Stimulated activated CD4-positive, alpha-beta T cell treated with anti-CD3 and anti-CD28 coated beads, Interleukin-1b, Interleukin-23, amount 100 ng/mL, for 4 hours (primary cell): ENCODE measurements around the gene CDH16.
"Not testable (repeated sequence)": the region's sequence is repeated elsewhere in the genome, so short reads cannot be mapped to it uniquely, and the experiment has no call there.

Experiments
- DNase-seq, 2 donors: peaks; one replicate each; pipeline ENCODE4 v3.0.0-alpha.2; 2020; ENCODE audit warnings: low read depth in 2 of 2

Gene CDH16

DNA sequence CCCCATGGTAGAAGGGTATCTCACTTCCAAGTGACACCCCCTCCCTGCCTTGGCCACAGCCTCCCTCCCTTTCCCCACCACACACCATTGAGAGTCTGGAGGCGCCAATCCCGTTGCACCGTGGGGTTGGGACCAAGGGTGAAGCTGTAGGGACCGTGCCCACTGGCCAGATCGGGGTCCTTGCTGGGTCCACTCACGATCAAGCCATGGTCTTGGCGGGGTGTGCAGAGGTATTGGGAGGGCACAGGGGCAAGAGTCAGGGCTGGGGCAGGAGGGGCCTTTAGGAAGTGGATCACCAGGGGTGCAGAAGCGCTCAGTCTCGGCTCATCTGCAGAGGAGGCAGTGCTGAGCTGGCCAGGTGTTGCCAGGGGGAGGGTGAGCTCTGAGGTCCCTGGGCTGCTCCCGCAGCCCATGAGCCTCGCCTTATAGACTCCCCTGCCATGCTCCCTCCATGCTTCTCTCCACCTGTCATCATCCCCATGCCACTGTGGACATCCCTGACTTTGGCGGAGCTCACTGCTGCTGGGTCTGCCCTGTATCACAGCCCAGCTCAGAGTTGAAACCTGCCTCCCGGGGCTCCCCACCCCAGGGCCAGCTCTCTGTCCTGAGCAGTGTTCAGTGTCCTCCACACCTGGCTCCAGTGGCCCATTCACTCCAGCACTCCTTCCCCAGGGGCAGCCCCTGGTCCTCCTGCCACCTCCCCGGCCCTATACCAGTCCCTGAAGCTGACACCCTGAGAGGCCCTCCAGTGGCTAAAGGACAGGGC is 8.3 kb downstream of the CDH16 start:
- DNase-seq, result no peak

DNA sequence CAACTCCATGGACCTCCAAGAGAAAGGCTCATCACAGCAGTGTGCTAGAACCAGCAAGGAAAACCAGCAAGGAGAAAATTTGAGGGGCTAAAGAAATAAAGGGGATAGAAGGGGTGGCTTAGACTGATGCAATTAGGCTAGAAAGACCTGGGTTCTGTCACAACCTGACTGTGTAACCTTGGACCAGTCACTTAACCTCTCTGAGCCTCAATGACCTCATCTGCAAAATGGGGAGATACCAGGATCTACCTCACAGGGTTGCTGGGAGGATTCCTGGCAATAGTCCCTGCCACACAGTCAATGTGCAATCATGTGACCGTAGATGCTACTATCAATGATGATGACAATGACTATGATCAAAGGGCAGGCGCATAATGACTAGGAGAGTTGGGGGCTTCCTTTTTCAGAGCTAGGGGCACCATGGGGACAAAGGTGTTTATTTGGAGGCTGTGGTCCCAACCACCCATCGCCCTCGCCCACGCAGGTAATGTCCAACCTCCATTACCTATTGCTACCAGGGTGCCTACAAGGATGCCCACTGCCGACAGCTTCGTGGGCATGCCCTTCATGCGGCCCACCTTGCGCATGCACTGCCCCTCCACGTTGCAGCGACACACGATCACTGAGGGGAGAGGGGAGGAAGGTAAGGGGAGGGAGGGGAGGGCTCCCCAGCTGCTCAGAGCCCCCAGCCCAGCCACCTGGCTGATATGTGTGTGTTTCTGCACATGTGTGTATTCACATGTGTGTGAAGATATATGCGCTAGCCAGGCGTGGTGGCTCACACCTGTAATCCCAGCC is 9.7 kb downstream of the CDH16 start:
- DNase-seq, result no peak

DNA sequence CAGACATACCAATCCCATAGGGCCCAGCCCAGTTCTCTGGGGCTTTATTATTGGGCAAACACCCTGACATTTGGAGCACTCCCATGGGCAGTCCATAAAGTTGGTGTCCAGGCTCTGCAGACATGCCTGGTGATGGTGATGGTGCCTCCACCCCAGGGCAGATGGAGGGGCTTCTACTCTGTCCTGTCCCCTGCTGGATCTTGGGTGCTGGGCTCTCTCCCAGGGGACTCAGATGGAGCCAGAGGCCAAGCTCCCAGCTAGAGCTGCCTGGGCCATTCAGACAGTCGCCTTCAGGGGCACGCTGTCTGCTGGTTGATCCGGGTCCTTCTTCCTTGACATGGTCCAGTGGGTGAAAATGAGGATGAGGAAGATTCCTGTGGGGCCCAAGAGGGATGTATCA is 10.6 kb downstream of the CDH16 start:
- DNase-seq, result no peak

DNA sequence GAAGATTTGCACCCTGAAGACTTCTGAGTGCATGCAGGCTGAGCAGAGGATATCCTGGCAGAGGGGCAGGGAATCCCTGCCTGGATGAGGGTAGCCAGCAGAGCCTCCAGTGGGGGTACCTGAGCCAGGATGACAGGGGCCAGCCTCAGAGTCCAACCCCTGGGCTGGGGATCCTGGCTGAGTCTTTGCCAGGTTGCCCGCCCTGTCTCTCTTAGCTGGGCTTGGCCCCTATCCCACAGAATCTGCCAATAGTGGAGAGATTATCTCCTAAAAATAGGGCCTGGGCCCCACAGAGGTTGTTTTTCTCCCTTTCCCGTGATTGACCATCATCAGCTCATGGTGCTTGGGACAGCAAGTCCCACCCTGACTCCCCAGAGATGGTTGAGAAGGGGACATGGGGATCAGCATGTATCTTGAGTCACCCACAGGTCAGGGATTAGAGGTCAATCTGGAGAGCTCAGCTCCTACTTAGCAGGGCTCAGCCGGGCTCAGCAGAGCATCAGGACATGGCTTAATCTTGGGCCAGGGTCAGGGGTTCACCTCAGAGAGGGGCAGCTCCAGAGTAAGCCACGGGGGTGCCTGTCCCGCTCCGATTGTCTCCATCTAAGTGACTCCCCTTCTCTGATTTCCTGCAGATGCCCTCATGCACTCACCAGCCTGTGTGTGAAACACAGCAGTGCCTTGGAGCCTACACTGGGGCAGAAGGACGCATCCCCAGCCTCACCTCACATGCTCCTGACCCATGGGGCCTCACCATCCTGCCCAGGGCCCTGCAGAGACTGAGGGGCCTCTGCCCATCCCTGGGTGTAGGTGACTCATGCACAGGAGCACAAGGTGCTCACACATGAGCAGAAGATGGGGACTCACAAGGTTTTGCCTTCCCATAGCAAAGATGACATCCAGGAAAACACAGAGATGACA is 11.5 kb downstream of the CDH16 start:
- DNase-seq, result no peak

DNA sequence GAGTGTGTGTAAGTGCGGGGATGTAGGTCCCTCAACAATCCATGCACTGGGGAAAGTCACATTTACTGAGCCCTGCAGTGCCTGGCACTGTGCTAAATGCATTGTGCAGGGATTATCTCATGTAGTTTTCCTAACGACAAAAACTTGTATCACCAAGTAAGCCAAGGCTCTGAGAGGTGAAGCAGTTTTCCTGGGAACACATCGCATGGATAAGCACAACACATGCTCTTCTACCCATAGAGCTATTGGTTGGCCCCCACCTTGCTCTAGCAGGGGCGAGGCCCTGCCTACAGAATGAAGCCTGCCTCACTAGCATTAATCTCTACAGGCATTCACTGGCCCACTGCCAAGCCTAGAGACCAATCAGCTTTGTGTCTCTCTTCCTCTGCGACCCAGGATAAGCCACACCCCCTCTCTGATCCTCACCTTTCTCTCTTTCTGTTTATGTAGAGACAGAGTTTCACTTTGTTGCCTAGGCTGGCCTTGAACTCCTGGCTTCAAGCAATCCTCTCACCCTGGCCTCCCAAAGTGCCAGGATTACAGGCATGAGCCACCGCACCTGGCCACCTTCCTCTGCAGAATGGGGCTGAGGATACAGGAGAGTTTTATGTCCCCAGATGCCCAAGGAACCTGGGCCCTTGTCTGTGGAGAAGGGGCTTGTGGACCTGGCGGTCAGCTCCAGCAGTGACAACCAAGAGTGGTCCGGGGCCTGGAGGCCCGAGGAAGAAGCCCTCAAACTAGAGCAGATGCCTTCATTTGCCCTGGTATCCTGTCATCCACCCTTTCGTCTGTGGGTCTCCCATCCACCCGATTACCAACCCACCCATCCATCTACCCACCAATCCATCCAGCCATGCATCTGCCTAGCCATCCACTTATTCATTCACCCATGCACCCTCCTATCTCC is 12.8 kb downstream of the CDH16 start:
- no peak for DNase-seq

DNA sequence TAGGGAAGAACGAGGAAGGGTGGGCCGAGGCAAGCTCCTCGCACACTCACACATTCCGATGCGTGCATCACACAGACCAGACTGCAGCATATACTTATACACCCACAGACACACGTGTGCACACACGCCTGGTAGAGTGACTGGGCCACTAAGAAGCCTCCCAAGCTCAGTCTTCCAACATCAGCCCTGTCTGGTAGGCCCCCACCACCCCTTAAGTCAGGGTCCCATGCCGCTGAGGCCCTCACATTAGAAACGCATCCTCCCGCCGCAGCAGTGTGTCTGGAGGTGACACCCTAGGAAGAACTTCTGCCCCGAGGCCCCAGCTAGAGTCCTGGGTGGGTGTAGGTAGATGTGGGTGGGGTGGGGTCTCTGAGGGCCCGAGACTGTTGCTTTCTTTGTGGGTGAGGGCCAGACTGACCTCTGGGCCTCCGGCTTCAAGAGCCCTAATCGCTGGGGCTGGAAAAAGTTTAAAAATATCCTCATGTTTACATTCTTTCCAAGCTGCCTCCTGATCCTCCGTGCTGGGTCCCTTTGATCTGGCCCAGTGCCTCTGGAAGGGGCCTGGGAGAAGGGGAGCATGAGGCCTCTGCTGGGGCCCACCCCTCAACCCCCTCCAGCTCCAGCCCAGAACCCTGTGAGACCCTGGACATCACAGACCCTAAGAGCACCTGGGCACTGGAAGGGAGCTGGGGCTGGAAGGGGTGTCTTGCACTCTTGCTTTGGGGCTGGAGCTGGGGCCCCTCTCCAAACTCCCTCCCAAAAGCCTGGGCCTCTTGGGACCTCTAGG is 13.6 kb downstream of the CDH16 start:
- DNase-seq, result no peak

DNA sequence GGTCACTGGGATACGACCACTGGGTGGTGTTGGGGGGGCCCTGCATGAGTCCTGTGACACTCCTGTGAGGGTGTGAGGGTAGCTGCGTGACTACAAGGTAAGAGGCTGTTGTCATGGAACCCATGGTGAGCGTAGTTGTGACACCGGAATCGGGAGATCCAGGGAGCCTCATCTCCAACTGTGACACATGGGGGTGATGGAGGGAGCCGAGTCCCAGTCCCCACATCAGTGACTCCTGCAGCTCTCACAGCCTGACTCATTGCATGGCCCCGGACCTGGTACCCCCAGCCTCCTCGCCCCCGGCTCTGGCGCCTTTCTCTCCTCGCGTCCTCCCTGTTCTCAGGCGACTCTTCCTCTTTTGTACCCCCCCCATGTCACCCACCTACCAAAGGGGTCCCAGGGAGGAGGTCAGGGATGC is 14.2 kb downstream of the CDH16 start:
- DNase-seq, result no peak

DNA sequence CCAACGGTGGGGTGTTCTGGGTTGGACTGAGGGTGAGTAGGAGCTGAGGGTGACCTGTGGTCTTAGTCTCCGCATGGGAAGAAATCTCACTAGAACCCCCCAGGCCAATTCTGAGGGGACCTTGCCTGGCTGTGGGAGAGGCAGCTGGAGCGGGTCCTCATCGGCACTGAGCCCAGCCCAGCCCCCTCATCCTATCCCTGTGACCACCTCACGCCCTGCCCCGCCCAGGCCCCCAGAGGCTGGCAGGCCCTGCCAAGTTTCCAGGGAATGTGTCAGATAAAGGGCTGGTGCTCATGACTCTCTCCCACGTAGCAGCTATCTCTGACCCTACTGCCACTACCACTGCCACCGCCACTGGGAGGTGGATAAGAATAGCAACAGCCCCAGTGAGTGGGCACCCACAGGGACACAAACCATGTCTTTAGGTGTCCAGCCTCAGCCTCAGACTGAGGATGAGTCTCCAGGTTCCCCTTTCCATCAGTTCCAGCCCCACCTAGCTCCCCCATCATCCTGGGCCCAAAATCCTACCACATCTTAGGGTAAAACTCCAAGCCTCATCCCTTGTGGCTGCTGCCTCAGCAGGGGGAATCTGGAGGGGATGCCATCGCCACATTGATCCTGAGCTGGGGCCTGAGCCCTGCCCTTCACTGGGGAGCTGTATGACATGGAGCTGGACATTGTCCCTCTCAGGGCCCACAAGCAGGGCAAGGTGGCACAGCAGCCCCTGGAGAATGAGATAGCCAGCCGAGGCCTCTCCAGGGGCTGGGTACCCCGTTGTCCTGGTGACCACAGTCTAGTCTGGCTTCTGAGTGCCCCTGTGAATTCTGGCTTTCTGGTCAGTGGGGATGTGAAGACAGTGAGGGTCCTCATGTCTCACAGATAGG is 14.9 kb downstream of the CDH16 start:
- no peak for DNase-seq

DNA sequence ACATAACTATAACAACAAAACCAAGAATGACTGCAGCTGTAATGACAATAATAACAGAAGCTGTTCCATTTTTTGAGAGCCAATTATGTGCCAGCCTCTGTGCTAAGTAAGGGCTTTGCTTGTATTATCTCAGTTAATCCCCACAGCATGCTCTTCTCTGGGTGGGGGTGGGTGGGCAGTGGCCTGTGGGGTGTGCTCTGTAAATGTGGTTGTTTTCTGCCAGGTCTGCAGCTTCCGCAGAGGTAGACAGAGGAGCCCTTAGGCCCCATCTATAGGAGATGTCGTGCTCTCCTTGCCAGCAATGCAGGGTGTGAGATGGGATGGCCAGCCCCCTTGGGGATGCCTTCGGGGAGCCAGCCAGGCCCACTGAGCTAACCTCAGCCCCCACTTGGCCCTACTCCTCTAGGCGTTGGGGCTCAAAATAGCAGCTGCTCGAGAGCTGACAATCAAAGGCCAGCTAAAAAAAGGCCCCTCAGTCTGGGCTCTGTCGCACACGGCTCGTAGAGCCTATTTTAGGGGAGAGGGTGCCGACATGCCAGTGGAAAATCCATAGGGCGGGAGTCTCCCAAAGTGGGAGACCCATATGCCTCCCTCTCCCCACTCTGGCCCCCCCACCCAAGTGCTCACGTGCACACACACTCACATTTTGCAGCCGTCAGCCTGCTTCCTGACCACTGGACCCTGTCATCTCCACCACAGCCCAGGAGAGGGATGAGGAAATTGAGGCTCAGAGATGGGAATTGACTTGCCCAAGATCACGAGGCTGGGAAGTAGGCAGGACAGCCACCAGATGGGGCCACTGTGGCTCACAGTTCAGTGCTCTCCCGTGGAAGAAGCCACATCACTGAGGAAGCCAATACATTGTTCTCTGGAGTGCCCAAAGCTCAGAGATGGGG is 15.8 kb downstream of the CDH16 start:
- DNase-seq, result no peak

DNA sequence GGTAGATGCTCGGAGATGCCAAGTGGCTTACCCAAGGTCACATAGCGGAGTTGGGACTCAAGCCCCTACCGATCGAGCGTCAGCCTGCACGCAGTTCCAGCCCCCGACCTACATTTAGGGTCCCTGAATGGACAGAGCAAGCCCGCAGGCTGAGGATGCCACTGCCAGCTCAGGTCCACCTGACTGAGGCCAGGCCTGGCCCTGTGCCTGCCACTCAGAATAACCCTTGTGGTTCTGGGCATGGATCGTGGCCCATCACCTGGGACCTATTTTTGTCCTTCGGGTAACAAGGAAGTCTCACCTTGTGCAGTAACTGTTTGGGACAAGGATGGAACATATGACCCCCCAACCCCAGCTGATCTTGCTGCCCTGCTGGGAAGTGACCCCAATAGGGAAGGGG is 17.1 kb downstream of the CDH16 start:
- no peak for DNase-seq

DNA sequence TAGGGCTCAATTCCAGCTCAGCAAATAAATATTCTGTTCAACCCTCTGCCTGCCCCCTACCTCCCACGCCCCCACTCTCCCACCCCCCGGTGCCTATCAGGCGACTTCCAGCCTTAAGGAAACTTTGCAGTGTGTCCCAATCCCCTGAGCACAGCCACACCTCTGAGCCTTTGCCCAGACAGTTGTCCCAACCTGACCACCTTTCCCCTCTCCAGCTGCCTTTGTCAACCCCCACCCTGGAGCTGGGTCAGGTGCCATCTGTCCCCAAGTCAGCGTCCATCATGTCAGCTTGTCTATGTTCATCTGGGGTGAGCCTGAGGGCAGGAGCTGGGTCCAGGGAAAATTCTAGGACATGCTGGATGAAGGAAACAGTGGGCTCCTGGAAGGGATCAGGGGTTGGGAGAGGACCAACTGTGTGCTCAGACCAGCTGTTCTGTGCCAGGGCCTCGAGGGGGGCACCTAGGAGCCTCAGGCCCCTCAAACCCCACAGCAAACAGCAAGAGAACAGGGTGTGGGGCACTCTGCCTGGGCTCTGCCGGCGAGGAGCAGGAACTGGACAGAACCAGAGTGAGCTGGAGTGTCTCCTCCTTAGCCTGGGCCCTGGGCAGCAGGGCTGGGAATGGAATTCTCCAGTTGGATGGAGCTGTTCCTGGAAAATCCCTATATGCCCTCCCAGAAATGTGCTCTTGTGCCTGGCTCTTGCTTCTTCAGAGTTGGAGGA is 17.8 kb downstream of the CDH16 start:
- no peak for DNase-seq

DNA sequence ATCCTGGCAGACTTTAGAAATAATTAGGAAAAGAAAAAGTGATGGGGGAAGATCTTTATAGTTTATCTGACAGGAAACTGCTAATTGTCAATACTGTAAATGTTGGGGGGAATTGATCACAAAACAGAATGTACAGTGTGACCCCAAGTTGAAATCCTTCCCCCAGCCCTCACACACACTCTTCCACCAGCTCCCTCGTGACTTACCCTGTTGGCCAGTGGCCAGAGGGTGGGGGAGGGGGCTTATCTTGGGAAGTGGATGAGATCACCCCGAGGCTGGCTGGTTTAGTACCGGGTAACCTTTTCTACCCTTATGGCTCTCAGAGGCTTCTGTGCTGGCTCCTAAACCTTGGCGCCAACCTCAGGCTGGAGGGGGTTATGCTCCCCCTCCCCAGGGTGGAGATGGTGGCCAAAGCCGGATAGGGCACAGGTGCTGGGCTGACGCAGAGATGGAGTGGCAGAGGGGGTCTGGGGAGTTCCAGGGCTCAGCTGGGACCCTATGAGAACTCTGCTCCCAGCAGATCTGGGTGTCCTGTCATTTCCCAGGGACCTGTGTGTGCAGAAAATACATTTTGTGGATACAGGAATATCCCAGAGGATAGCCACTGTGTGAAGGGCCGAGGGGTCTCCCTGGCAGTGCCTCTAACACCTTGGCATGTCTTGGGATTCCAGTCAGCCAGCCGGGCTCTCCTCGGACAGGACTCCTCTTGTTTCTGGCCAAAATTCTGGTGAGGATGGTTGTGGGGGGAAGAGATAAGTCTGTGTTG is 18.6 kb downstream of the CDH16 start:
- no peak for DNase-seq

DNA sequence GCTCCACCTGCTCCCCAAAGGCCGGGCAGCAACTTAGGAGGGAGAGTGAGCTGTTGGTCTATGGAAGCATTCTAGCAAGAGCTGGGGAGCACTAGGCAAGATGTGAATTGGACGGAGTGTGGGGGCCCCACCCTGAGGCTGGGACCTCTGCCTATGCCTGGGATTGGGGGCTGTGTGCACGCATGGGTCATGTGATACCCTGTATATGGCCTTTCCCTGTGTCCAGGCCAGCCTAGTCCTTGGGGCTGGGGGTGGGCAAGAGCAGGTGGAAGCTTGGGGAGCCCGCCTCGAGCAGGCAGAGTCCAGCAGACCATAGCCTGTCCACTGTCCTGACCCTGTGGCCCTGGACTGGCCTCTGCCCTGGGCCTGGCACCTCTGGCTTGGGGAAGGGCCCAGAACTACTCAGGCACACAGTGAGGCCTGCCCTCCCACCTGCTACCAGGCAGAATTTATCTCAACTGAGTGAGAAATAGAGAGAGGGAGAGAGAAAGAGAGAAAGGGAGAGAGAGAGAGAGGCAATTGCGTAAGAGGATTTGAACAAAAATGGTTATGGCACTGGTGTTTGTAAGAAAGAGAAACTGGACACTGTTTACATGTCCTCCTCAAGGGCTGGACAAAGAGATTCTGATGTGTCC is 19.3 kb downstream of the CDH16 start:
- no peak for DNase-seq

DNA sequence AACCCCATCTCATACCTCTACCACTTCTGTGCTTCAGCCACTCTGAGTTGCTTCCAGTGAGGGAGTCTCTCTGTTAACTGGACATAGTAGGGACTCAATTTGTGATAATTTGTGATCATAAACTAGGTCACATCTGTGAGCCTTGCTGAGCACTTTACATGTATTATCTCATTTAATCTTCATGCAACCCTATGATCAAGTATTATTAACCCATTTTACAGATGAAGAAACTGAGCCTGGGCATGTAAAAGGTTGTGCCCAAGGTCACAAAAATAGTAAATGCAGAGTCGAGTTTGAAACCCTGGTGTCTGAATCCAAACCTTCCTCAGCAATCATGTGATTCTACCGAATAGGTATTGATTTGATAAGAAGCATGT is 19.8 kb downstream of the CDH16 start:
- no peak for DNase-seq

DNA sequence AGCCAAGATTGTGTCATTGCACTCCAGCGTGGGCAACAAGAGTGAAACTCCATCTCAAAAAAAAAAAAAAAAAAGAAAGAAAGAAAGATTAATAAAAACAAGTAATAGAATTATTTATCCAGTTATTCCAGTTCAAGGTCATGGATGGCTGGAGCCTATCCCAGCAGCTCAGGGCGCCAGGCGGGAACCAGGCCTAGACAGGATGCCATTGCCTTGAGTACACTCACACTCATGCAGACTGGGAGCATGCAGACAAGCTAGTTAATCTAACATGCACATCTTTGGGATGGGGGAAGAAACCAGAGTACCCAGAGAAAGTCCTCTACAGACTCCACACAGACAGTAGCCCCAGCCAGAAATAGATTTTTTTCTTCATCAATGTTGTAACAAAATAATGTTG is 20.5 kb downstream of the CDH16 start:
- no peak for DNase-seq

DNA sequence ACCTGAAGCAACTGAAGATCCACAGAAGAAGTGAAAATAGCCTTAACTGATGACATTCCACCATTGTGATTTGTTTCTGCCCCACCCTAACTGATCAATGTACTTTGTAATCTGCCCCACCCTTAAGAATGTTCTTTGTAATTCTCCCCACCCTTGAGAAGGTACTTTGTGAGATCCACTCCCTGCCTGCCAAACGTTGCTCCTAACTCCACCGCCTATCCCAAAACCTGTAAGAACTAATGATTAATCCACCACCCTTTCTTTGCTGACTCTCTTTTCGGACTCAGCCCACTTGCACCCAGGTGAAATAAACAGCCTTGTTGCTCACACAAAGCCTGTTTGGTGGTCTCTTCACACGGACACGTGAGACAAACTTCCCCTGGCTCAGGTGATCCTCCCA is 22.0 kb downstream of the CDH16 start:
- DNase-seq, result not testable (repeated sequence)
